Stimulated activated CD8-positive, alpha-beta memory T cell treated with anti-CD3 and anti-CD28 coated beads, Interleukin-7, amount 100 ng/mL, for 4 hours (primary cell): ENCODE data around the gene NOL6.
"Not testable (repeated sequence)": the region's sequence is repeated elsewhere in the genome, so short reads cannot be mapped to it uniquely, and the experiment has no call there.

Experiments
- DNase-seq, 2 donors: peaks; one replicate each; pipeline ENCODE4 v3.0.0-alpha.2; 2020; ENCODE audit warnings: low read depth in 2 of 2

The NOL6 gene, protein sequence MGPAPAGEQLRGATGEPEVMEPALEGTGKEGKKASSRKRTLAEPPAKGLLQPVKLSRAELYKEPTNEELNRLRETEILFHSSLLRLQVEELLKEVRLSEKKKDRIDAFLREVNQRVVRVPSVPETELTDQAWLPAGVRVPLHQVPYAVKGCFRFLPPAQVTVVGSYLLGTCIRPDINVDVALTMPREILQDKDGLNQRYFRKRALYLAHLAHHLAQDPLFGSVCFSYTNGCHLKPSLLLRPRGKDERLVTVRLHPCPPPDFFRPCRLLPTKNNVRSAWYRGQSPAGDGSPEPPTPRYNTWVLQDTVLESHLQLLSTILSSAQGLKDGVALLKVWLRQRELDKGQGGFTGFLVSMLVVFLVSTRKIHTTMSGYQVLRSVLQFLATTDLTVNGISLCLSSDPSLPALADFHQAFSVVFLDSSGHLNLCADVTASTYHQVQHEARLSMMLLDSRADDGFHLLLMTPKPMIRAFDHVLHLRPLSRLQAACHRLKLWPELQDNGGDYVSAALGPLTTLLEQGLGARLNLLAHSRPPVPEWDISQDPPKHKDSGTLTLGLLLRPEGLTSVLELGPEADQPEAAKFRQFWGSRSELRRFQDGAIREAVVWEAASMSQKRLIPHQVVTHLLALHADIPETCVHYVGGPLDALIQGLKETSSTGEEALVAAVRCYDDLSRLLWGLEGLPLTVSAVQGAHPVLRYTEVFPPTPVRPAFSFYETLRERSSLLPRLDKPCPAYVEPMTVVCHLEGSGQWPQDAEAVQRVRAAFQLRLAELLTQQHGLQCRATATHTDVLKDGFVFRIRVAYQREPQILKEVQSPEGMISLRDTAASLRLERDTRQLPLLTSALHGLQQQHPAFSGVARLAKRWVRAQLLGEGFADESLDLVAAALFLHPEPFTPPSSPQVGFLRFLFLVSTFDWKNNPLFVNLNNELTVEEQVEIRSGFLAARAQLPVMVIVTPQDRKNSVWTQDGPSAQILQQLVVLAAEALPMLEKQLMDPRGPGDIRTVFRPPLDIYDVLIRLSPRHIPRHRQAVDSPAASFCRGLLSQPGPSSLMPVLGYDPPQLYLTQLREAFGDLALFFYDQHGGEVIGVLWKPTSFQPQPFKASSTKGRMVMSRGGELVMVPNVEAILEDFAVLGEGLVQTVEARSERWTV

GRCh38 chr9:33473643-33474352, at the start of gene NOL6:
Gene NOL6, minus strand, starts transcription at chr9:33473924. Its CDS starts 82 bp downstream, at chr9:33473842.
- DNase-seq, result peak; percentile 94 to 98

DNA sequence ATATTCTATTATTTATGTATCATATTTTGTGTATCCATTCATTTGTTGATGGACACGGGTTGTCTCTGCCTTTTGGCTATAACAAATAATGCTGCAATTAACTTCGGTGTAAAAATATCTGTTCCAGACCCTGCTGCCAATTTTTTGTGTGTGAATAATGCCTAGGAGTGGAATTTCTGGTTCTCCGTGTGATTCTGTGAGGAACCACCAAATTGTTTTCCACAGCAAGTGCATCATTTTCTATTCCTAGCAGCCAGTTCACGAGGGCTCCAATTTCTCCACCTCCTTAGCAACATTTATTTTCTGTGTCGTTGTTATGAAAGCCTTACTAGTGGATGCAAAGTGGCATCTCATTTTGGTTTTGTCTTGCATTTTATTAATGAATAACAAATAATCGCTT, 48.1 kb upstream of the NOL6 start:
- DNase-seq, result not testable (repeated sequence)

GRCh38 chr9:33517934-33518577, 44.3 kb upstream of the NOL6 start:
- DNase-seq, result not testable (repeated sequence)

GRCh38 chr9:33517373-33517772, 43.6 kb upstream of the NOL6 start:
- no peak for DNase-seq

DNA sequence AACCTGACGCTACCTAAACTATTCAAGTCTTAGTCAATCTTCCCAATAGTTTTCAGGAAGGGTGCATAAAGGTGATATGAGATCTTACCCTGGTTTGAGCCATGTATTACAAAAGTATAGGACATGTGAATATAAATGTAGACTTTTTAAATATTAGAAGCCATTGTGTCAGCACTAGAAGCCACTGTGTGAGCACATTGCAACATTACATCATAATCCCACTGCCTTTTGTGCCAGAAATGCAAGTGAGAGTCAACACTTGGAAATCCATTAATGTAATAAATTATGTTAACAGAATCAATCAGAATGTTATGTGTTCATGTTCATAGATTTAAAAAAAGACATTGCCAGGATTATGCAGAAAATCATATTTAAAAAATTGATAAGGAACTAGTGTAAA, 42.7 kb upstream of the NOL6 start:
- not testable (repeated sequence) for DNase-seq

- not testable (repeated sequence) for DNase-seq
Measured at GRCh38 chr9:33515342-33515995, 41.7 kb upstream of the NOL6 start.

DNA sequence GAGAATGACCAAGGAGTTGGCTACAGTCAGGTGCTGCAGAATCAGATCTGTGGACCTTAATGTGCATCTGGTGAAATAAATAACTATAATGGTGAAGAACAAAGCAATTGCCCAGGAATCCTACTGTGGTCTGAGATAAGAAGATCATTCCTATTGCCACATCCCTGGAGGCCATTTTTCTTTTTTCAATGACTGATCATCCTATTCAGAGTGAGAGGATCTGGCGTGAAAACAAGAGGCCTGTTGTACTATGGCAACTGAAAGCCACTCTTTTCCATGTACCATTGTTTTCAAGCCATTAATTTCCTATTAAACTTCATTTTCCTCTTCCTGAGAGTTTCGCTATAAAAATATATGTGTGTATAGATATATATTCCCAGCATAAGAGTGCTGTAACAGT, 38.8 kb upstream of the NOL6 start:
- DNase-seq, result not testable (repeated sequence)

DNA sequence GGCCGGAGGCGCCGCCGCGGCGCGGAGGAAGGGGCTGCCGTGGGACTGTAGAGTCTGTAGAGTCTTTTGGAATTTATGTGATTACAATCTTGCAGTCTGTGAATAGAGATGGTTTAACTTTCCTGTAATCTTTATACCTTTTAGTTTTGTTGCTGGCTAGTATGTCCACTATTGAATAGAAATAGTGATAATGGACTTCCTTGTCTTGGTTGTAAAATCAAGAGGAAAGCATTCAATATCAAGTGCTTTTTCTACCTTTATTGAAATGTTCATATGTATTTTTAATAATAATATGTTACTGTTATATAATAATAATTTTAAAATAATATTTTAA, 37.4 kb upstream of the NOL6 start:
- not testable (repeated sequence) for DNase-seq

DNA sequence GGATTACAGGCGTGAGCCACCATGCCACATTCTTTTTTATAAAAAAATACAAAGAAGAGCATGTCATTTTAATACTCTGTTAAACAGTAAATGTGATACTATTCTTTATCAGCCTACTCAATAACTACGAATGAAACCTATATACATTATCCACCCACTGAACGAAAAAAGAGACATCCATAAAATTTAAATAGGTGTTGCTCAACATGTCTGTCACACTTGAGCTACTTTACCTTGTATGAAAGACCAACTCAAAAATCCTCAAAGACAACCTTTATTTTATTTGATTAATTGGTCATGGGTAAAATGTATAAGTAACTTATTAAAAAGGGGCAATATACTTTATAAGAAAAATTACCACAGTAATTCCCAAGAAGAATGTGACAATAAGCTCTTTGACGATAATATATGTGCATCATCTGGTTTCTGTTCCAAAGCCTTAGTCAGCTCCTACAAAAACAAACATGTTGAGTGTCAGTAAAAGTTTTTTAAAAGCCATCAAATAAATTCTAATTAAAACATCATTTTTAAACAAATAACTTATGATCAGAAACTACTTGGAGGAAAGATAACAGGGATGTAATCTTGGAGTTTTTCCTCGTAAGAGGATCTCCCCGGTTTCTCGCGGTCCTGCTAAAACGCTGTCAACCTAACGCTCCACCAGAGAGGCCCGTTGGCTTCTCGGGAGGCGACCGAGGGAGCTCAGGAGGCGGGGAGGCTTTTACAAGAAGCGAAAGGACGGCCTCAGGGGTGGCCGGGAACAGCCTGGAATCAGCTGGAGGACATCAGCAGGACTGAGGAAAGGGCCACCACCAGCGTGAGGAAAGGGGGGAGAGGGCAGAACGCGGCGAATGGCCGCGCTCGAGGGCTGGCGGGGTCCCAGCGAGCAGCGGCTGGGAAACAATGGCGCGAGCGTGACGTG, 36.8 kb upstream of the NOL6 start:
- peak in 1 of 2 donors; percentile 14 for DNase-seq

- DNase-seq, result no peak
Measured at GRCh38 chr9:33506626-33507370, 33.1 kb upstream of the NOL6 start.

- DNase-seq, result no peak
Measured at GRCh38 chr9:33498387-33498786, 24.7 kb upstream of the NOL6 start.

DNA sequence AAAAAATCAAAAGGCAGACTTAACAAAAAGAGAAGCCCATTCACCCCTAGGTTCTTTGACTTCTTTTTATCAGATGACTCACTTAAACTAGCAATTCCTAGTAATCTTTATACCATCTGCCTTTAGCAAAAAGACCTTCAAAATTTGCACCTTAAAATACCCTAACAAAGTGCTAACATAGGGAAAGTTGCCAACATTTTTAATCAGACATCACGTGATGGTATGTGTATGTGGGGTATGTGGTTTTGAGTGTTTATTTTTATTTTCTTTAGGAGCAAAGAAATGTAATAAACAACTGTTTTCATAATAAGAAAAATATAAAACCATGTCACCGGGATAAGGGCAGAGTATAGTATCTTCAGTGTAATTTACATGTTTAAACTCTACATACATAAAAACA, 20.1 kb upstream of the NOL6 start:
- DNase-seq, result not testable (repeated sequence)

DNA sequence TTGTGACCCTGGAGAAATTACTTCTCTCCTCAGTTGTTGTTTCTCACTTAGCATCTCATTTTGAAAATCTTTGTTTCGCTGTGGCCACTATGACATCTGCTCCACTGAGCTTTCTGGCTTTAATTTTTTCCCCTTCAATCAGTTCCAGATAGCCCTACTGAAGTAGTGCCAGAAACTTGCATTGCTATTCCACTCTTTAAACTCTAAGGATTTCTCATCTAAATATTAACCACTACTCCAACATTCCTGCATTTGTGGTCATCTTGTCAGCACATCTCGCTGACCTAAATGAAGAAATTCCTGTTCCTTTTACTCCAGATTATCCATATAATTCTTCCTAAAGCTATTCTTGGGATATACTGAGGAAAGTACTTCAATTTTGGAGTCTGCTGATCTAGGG, 15.3 kb upstream of the NOL6 start:
- no peak for DNase-seq

DNA sequence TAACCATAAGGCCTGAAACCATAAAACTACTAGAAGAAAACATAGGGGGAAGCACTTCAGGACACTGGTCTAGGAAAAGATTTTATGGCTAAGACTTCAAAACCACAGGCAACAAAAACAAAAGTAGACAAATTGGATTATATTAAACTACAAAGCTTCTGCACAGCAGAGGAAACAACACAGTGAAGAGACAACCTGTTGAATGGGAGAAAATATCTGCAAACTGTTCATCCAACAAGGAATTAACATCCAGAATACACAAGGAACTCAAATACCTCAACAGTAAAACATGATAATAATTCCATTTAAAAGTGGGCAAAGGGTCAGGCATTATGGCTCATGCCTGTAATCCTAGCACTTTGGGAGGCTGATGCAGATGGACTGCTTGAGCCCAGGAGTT, 11.6 kb upstream of the NOL6 start:
- not testable (repeated sequence) for DNase-seq

DNA sequence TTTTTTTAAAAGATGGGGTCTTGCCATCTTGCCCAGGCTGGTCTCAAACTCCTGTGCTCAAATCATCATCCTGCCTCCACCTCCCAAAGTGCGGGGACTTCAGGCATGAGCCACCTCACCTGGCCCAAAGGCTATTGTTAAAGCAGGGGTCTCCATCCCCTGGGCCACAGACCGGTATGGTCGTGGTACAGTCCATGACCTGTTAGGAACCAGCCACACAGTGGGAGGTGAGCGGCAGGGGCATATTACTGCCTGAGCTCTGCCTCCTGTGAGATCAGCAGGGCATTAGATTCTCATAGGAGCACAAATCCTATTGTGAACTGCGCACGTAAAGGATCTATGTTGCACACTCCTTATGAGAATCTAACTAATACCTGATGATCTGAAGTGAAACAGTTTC, 7.3 kb upstream of the NOL6 start:
- DNase-seq, result no peak

- DNase-seq, result no peak
Measured at GRCh38 chr9:33480106-33480505, 6.4 kb upstream of the NOL6 start.

GRCh38 chr9:33476503-33476902, 2.8 kb upstream of the NOL6 start:
- DNase-seq, result no peak

DNA sequence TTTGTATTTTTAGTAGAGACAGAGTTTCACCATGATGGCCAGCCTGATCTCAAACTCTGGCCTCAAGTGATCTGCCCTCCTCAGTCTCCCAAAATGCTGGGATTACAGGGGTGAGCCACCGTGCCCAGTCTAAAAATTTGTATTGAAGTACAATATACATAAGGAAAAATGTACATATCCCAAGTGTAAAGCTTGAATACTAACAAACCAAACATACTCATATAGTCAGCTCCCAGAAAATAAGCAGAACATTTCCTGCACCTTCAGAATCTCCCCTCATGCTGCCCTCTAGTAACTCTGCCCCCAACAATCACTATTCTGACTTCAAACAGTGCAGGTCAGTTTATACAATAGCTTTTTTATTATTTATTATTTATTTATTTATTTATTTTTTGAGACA, 1.6 kb upstream of the NOL6 start:
- no peak for DNase-seq
